ENCODE results near the gene DNAJB11. TPM values are rescaled to one million over a fixed set of nuclear protein-coding genes. Genes with fewer than 3 reads are reported as not detected.

DNAJB11 gene
- 53.7 to 57.8 TPM (median 55.5 TPM) in 5 replicates for total RNA-seq (2022; extraction: Qiagen RNA extraction)

DNA sequence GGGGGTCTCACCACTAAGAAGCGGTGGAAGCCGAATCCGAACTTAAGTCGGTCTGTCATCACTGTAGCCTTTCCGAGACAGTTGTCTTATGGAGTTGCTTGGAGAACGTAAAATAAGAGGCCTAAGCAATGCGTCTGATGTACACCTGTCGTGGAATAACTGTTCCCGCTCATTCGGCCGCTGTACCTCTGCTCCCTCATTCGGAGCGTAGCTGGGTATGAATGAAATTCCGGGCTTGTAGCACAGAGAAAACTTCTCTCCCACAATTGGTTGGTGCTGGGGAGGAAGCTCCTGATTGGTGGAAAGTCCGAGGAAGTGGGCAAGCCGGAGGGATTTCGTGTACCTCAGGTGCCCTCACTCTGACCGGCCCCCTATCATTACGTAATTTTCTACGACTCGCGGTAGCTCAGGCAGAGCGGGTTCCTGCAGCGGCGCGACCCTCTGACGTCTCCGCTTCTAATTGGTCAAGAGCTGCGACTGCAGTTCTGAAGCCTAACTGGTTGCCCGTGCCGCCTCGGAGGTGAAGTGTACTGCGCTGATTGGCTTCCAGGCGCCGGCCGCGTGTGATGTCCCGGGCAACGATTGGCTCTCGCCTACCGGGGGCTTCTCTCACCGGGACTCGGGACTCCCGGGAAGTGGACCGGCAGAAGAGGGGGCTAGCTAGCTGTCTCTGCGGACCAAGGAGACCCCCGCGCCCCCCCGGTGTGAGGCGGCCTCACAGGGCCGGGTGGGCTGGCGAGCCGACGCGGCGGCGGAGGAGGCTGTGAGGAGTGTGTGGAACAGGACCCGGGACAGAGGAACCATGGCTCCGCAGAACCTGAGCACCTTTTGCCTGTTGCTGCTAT, at the start of gene DNAJB11:
Gene DNAJB11, plus strand, starts transcription at position 625 of the 845 bp plus-strand sequence. Its CDS starts 178 bp downstream, at position 803.

GRCh38 chr3:186544281-186544680, 26.2 kb upstream of the DNAJB11 start, which contains the start of gene CRYGS:
Gene CRYGS, minus strand, starts transcription at chr3:186544380. Its CDS starts 54 bp downstream, at chr3:186544326.

DNA sequence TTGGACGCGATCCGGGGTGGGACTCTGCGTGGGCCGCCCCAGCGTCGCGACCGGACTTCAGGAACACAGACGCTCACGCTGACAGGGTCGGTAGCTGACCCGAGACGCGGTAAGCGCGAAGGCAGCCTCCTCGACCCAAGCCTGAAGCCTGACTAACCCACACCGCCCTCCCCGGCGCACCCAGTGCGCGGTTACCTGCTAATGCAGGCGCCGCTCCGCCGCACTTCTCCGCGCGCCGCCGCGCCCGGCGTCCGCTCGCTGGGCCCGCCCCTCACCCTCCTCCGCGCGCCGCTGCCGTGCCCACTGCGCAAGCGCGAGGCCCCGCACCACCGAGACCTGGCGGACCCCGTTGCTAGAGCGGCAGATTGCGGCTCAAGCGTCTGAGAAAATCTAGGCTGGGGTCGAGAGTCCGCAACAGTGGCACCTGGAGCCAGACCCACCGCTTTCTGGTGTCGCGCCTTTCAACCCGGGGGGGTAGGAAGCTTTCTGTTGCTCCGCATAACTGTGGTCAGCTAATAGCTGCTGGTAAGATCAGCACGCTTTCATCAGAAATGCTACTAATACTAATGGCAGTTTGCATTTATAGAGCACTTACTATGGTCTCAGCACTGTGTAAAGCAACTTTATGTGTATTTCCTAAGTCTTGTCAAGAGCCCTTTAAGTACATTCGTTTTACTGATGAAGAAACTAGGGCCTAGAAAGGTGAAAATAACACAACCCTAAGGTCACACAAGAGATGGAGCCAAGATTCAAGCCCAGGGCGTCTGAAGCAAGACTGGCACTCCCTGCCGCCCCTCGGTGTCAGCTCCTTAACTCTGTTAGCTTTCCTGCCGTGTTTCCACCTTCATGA, 3.2 kb upstream of the DNAJB11 start, which contains the start of gene TBCCD1:
Gene TBCCD1, minus strand, starts transcription at position 268 of the 850 bp plus-strand sequence. CDS start 3,010 bp downstream, outside the sequence.

GRCh38 chr3:186612721-186613636, 42.5 kb downstream of the DNAJB11 start, which contains the start of gene AHSG:
Gene AHSG, plus strand, starts transcription at chr3:186613060. Its CDS starts 82 bp downstream, at chr3:186613142.

Other genes with a start within 250 kb of the DNAJB11 start
- 5.8 to 9.2 TPM (median 7.2 TPM) in 5 replicates for gene DGKG, start 208.5 kb upstream of the DNAJB11 start, total RNA-seq (2022; extraction: Qiagen RNA extraction)
- gene CRYGS, start 26.3 kb upstream of the DNAJB11 start, total RNA-seq (2022; extraction: Qiagen RNA extraction): 0.41 to 0.96 TPM (median 0.71 TPM) in 5 replicates
- gene TBCCD1, start 3.4 kb upstream of the DNAJB11 start, total RNA-seq (2022; extraction: Qiagen RNA extraction): 5.8 to 7.6 TPM (median 6.9 TPM) in 5 replicates
- 0.06 to 0.09 TPM (median 0.06 TPM) in 3 of 5 replicates, not detected in the others for gene AHSG, start 42.3 kb downstream of the DNAJB11 start, total RNA-seq (2022; extraction: Qiagen RNA extraction)
- 0.13 to 0.38 TPM (median 0.23 TPM) in 5 replicates for gene FETUB, start 69.7 kb downstream of the DNAJB11 start, total RNA-seq (2022; extraction: Qiagen RNA extraction)
- gene HRG, start 95.3 kb downstream of the DNAJB11 start, total RNA-seq (2022; extraction: Qiagen RNA extraction): not detected in 5 replicates
- gene KNG1, start 146.6 kb downstream of the DNAJB11 start, total RNA-seq (2022; extraction: Qiagen RNA extraction): 0.07 TPM in 1 of 5 replicates, not detected in the others
- 122 to 152 TPM (median 133 TPM) in 5 replicates for gene EIF4A2, start 212.9 kb downstream of the DNAJB11 start, total RNA-seq (2022; extraction: Qiagen RNA extraction)
- 40.7 to 64.0 TPM (median 42.8 TPM) in 5 replicates for gene RFC4, start 235.8 kb downstream of the DNAJB11 start, total RNA-seq (2022; extraction: Qiagen RNA extraction)